ENCODE data around the gene VRK2. TPM values are rescaled to one million over a fixed set of nuclear protein-coding genes. Genes with fewer than 3 reads are reported as not detected.

The VRK2 gene
- total RNA-seq, 1 experiment from 2014 or later, result 42.8 TPM

GRCh38 chr2:58027029-58027428 lies 19.6 kb upstream of the VRK2 start:
- no peak overlapping the region for H2AFZ ChIP-seq
- no peaks in the 10 kb centered on the region for H4K20me1 ChIP-seq (ENCODE audit: insufficient read depth)
- ChIA-PET CTCF (no interaction called here), POLR2A (ENCODE audit: unreplicated experiment) (no interaction called here)
- intact Hi-C loops (cut with micrococcal nuclease; ENCODE audit: unreplicated experiment), result no loop called here
- no peak overlapping the region for H3K27ac ChIP-seq
- no peak overlapping the region for H3K4me2 ChIP-seq
- DNase-seq, result no peak
- H3K79me2 ChIP-seq (ENCODE audit: low read depth), result no peaks in the 10 kb centered on the region
- H3K27me3 ChIP-seq (ENCODE audit: insufficient read depth, low read depth), result no peaks in the 10 kb centered on the region
- TF ChIP-seq CTCF (conservative IDR thresholded peaks at IDR 0.05) (no peak), EZH2 (IDR thresholded peaks at IDR 0.05; ENCODE audit: low read depth) (no peak)
- H3K9me2 ChIP-seq (ENCODE audit: insufficient read depth), result no peaks in the 10 kb centered on the region
- no TSS peak for BruUV-seq (replicated peaks)
- no peak overlapping the region for H3K4me3 ChIP-seq
- H3K9me3 ChIP-seq (ENCODE audit: insufficient read depth, low read depth), result no peaks in the 10 kb centered on the region
- H3K4me1 ChIP-seq (replicated peaks; ENCODE audit: insufficient read depth), result no peaks in the 10 kb centered on the region
- no peaks in the 10 kb centered on the region for H3K36me3 ChIP-seq (ENCODE audit: low read depth)
- no peaks in the 10 kb centered on the region for H3F3A ChIP-seq (ENCODE audit: insufficient read depth, low read depth)

- TF ChIP-seq CTCF (conservative IDR thresholded peaks at IDR 0.05) (no peak), EZH2 (IDR thresholded peaks at IDR 0.05; ENCODE audit: low read depth) (no peak)
- Histone ChIP-seq H3K9me3 (ENCODE audit: insufficient read depth, low read depth) (no peaks in the 10 kb centered on the region), H3K27ac (no peak overlapping the region), H4K20me1 (ENCODE audit: insufficient read depth) (no peaks in the 10 kb centered on the region), H3K36me3 (ENCODE audit: low read depth) (no peaks in the 10 kb centered on the region), H3K4me3 (no peak overlapping the region), H3K79me2 (ENCODE audit: low read depth) (no peaks in the 10 kb centered on the region), H3K27me3 (ENCODE audit: insufficient read depth, low read depth) (no peaks in the 10 kb centered on the region), H3F3A (ENCODE audit: insufficient read depth, low read depth) (no peaks in the 10 kb centered on the region), H3K4me1 (replicated peaks; ENCODE audit: insufficient read depth) (no peaks in the 10 kb centered on the region), H3K4me2 (no peak overlapping the region), H3K9me2 (ENCODE audit: insufficient read depth) (no peaks in the 10 kb centered on the region), H2AFZ (no peak overlapping the region)
- BruUV-seq (replicated peaks), result no TSS peak
- no peak for DNase-seq
- intact Hi-C loops (cut with micrococcal nuclease; ENCODE audit: unreplicated experiment), result no loop called here
- CTCF ChIA-PET, result no interaction called here
- POLR2A ChIA-PET (ENCODE audit: unreplicated experiment), result no interaction called here
Measured at GRCh38 chr2:58030771-58031170, 15.8 kb upstream of the VRK2 start.

GRCh38 chr2:58032016-58032763 lies 14.4 kb upstream of the VRK2 start:
- Histone ChIP-seq H3K9me2 (ENCODE audit: insufficient read depth) (no peaks in the 10 kb centered on the region), H3K27ac (no peak overlapping the region), H4K20me1 (ENCODE audit: insufficient read depth) (no peaks in the 10 kb centered on the region), H3K27me3 (ENCODE audit: insufficient read depth, low read depth) (no peaks in the 10 kb centered on the region), H3K4me1 (replicated peaks; ENCODE audit: insufficient read depth) (no peaks in the 10 kb centered on the region), H3F3A (ENCODE audit: insufficient read depth, low read depth) (no peaks in the 10 kb centered on the region), H2AFZ (no peak overlapping the region), H3K79me2 (ENCODE audit: low read depth) (no peaks in the 10 kb centered on the region), H3K4me3 (no peak overlapping the region), H3K9me3 (ENCODE audit: insufficient read depth, low read depth) (no peaks in the 10 kb centered on the region), H3K36me3 (ENCODE audit: low read depth) (no peaks in the 10 kb centered on the region), H3K4me2 (no peak overlapping the region)
- CTCF ChIA-PET, result no interaction called here
- TF ChIP-seq CTCF (conservative IDR thresholded peaks at IDR 0.05), result no peak
- no peak for TF ChIP-seq EZH2 (IDR thresholded peaks at IDR 0.05; ENCODE audit: low read depth)
- POLR2A ChIA-PET (ENCODE audit: unreplicated experiment), result interaction anchor here (0.6 kb wide), 2 partner anchors 148 to 170 kb away, joined by 8 to 29 read pairs; no protein-coding TSS in a partner anchor
- no peak for DNase-seq
- BruUV-seq (replicated peaks), result no TSS peak
- intact Hi-C loops (cut with micrococcal nuclease; ENCODE audit: unreplicated experiment), result no loop called here

Measured in PC-9 (cell line).